ENCODE data around the gene RASEF. TPM values are rescaled to one million over a fixed set of nuclear protein-coding genes. Genes with fewer than 3 reads are reported as not detected.

The RASEF gene
- total and polyA plus RNA-seq, 10 of the 15 experiments (the other 5 are each of a cell fraction or from before 2014, with no cell fraction given), result under 0.01 to 0.04 (median 0.01) TPM; not detected in 7

DNA sequence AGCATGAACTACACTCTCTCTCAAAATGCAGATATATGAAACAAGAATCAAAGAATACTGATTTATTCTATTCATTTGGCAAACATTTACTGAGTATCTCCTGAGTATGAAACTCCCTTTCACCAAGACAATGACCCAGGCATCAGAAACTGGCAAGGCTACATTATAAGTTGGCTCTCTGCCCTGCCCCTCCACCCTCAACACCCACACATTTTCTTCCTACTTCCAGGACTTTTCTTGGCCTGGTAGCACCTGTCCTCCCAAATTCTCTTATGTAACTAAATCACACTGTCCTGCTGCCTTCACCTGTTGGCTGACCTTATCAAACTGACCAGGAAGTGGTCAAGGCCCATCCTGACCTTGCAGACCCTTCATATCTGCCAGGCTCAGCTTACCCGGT lies 3.5 kb downstream of the RASEF start:
- TF ChIP-seq PAX8 (IDR thresholded peaks at IDR 0.05), result no peak
- TF ChIP-seq POLR2A (IDR thresholded peaks at IDR 0.05; ENCODE audit: low read depth, low read length), result no peak
- TF ChIP-seq, protein P1, sequence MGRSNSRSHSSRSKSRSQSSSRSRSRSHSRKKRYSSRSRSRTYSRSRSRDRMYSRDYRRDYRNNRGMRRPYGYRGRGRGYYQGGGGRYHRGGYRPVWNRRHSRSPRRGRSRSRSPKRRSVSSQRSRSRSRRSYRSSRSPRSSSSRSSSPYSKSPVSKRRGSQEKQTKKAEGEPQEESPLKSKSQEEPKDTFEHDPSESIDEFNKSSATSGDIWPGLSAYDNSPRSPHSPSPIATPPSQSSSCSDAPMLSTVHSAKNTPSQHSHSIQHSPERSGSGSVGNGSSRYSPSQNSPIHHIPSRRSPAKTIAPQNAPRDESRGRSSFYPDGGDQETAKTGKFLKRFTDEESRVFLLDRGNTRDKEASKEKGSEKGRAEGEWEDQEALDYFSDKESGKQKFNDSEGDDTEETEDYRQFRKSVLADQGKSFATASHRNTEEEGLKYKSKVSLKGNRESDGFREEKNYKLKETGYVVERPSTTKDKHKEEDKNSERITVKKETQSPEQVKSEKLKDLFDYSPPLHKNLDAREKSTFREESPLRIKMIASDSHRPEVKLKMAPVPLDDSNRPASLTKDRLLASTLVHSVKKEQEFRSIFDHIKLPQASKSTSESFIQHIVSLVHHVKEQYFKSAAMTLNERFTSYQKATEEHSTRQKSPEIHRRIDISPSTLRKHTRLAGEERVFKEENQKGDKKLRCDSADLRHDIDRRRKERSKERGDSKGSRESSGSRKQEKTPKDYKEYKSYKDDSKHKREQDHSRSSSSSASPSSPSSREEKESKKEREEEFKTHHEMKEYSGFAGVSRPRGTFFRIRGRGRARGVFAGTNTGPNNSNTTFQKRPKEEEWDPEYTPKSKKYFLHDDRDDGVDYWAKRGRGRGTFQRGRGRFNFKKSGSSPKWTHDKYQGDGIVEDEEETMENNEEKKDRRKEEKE (IDR thresholded peaks at IDR 0.05), result no peak
- 0% methylated on average over 1 of the region's 1 CpG for WGBS (ENCODE audit: insufficient coverage, insufficient replicate concordance, low lambda C conversion rate, missing lambda C conversion rate)
- ChIA-PET RAD21 (ENCODE audit: unreplicated experiment) (no interaction called here), CTCF (no interaction called here), SMC1A (ENCODE audit: uncharacterized antibody, unreplicated experiment) (no interaction called here), POLR2A (no interaction called here)
- Histone ChIP-seq H3K4me3 (no peak overlapping the region), H3K27me3 (replicated peaks in 1 of 2; ENCODE audit: control insufficient read depth in 2 of 2, insufficient read depth in 2 of 2, low read length in 1 of 2) (no peaks in the 10 kb centered on the region), H2AFZ (ENCODE audit: control insufficient read depth, low read depth, low read length) (no peak overlapping the region), H4K20me1 (ENCODE audit: control insufficient read depth, insufficient read depth) (no peaks in the 10 kb centered on the region), H3K4me1 (ENCODE audit: control insufficient read depth, insufficient read depth, low read length) (no peaks in the 10 kb centered on the region), H3K27ac (ENCODE audit: control insufficient read depth, insufficient read depth) (no peak overlapping the region), H3K9me3 (replicated peaks; ENCODE audit: control insufficient read depth, insufficient read depth, low read length) (no peaks in the 10 kb centered on the region; the same call in 2 of the 3 replicates), H3K79me2 (ENCODE audit: control insufficient read depth, insufficient read depth, low read length) (no peaks in the 10 kb centered on the region), H3K36me3 (ENCODE audit: control insufficient read depth in 2 of 2, insufficient read depth in 2 of 2, low read length in 1 of 2) (no peaks in the 10 kb centered on the region), H3K4me2 (ENCODE audit: control insufficient read depth, insufficient read depth) (no peak overlapping the region), H3K9ac (ENCODE audit: control insufficient read depth, insufficient read depth, low read length) (no peak overlapping the region)
- FAIRE-seq (no peak), ATAC-seq (no peak), DNase-seq (ENCODE audit: low read depth, low spot score) (no peak)
- intact Hi-C loops (cut with micrococcal nuclease; ENCODE audit: unreplicated experiment), result no loop called here
- in situ Hi-C loops (cut with MboI), result no loop called here
- BruUV-seq (replicated peaks), result no TSS peak

DNA sequence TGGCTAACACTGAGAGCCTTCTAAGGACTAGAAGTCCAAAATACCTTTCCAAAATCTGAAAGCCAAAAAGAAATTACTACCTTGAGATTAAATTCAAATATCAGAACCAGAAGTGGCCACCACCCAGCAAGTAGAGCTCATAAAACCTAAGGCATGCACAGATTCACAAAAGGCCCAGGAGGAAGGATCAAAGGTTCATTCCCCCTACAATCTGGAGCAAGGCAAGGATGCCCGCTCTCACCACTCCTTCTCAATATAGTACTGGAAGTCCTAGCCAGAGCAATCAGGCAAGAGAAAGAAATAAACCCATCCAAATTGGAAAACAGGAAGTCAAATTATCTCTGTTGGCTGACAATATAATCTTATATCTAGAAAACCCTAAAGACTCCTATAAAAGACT lies 6.0 kb downstream of the RASEF start:
- in situ Hi-C loops (cut with MboI) (no loop called here), intact Hi-C loops (cut with micrococcal nuclease; ENCODE audit: unreplicated experiment) (no loop called here)
- DNase-seq (ENCODE audit: low read depth, low spot score), result no peak
- FAIRE-seq, result no peak
- TF ChIP-seq KLF5 (IDR thresholded peaks at IDR 0.05; ENCODE audit: partially characterized antibody), result no peak
- no peak for TF ChIP-seq ATF7 (IDR thresholded peaks at IDR 0.05; ENCODE audit: low read depth)
- TF ChIP-seq, protein P2, sequence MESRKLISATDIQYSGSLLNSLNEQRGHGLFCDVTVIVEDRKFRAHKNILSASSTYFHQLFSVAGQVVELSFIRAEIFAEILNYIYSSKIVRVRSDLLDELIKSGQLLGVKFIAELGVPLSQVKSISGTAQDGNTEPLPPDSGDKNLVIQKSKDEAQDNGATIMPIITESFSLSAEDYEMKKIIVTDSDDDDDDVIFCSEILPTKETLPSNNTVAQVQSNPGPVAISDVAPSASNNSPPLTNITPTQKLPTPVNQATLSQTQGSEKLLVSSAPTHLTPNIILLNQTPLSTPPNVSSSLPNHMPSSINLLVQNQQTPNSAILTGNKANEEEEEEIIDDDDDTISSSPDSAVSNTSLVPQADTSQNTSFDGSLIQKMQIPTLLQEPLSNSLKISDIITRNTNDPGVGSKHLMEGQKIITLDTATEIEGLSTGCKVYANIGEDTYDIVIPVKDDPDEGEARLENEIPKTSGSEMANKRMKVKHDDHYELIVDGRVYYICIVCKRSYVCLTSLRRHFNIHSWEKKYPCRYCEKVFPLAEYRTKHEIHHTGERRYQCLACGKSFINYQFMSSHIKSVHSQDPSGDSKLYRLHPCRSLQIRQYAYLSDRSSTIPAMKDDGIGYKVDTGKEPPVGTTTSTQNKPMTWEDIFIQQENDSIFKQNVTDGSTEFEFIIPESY (IDR thresholded peaks at IDR 0.05), result no peak
- TF ChIP-seq SUPT20H (IDR thresholded peaks at IDR 0.05; ENCODE audit: borderline replicate concordance, control insufficient read depth, low read depth, low read length), result no peak
- TF ChIP-seq SPI1 (IDR thresholded peaks at IDR 0.05; ENCODE audit: borderline replicate concordance, insufficient read depth, low read depth, low read length), result no peak
- TF ChIP-seq, protein P3, sequence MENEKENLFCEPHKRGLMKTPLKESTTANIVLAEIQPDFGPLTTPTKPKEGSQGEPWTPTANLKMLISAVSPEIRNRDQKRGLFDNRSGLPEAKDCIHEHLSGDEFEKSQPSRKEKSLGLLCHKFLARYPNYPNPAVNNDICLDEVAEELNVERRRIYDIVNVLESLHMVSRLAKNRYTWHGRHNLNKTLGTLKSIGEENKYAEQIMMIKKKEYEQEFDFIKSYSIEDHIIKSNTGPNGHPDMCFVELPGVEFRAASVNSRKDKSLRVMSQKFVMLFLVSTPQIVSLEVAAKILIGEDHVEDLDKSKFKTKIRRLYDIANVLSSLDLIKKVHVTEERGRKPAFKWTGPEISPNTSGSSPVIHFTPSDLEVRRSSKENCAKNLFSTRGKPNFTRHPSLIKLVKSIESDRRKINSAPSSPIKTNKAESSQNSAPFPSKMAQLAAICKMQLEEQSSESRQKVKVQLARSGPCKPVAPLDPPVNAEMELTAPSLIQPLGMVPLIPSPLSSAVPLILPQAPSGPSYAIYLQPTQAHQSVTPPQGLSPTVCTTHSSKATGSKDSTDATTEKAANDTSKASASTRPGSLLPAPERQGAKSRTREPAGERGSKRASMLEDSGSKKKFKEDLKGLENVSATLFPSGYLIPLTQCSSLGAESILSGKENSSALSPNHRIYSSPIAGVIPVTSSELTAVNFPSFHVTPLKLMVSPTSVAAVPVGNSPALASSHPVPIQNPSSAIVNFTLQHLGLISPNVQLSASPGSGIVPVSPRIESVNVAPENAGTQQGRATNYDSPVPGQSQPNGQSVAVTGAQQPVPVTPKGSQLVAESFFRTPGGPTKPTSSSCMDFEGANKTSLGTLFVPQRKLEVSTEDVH (IDR thresholded peaks at IDR 0.05; ENCODE audit: low read depth, partially characterized antibody), result no peak
- TF ChIP-seq WRNIP1 (IDR thresholded peaks at IDR 0.05; ENCODE audit: borderline replicate concordance, low read depth, low read length), result no peak
- TF ChIP-seq SP1 (IDR thresholded peaks at IDR 0.05; ENCODE audit: low read depth, low read length), result no peak
- Histone ChIP-seq H3K36me3 (ENCODE audit: control insufficient read depth in 2 of 2, insufficient read depth in 2 of 2, low read length in 1 of 2) (no peaks in the 10 kb centered on the region), H3K9ac (ENCODE audit: control insufficient read depth, insufficient read depth, low read length) (no peak overlapping the region), H3K4me2 (ENCODE audit: control insufficient read depth, insufficient read depth) (no peak overlapping the region), H3K9me3 (replicated peaks; ENCODE audit: control insufficient read depth, insufficient read depth, low read length) (no peaks in the 10 kb centered on the region), H3K4me1 (ENCODE audit: control insufficient read depth, insufficient read depth, low read length) (no peaks in the 10 kb centered on the region), H3K27ac (ENCODE audit: control insufficient read depth, insufficient read depth) (no peak overlapping the region), H3K79me2 (ENCODE audit: control insufficient read depth, insufficient read depth, low read length) (no peaks in the 10 kb centered on the region), H2AFZ (ENCODE audit: control insufficient read depth, low read depth, low read length) (no peak overlapping the region), H3K4me3 (no peak overlapping the region), H3K27me3 (replicated peaks in 1 of 2; ENCODE audit: control insufficient read depth in 2 of 2, insufficient read depth in 2 of 2, low read length in 1 of 2) (no peaks in the 10 kb centered on the region), H4K20me1 (ENCODE audit: control insufficient read depth, insufficient read depth) (no peaks in the 10 kb centered on the region)
- ChIA-PET CTCF (no interaction called here), SMC1A (ENCODE audit: uncharacterized antibody, unreplicated experiment) (no interaction called here), RAD21 (ENCODE audit: unreplicated experiment) (no interaction called here), POLR2A (no interaction called here)
- no TSS peak for BruUV-seq (replicated peaks)
- 67% methylated on average over 1 of the region's 1 CpG for WGBS (ENCODE audit: insufficient coverage, insufficient replicate concordance, low lambda C conversion rate, missing lambda C conversion rate)
- no peak for ATAC-seq
